Fibroblast of lung (primary cell): Measurements from ENCODE around the gene ANKRD66.

ENCODE experiments used
- CTCF ChIP-seq, 2 donors: IDR thresholded peaks in 1 of 2; conservative IDR thresholded peaks in 1 of 2; 1 replicate in 1 of 2; 2 replicates in 1 of 2; pipeline ENCODE4 v1.5.1; 2011 to 2012; ENCODE audit warnings: low read length in 2 of 2, control low read depth in 1 of 2, inconsistent platforms in 1 of 2, low read depth in 1 of 2, mild to moderate bottlenecking in 1 of 2
- EZH2 ChIP-seq: IDR thresholded peaks from 2 replicates; pipeline ENCODE4 v1.5.1; 2012; ENCODE audit warnings: low read length, control low read depth, mild to moderate bottlenecking; ENCODE audit errors: missing control alignments

- TF ChIP-seq CTCF (conservative IDR thresholded peaks at IDR 0.05 in 1 of 2, IDR thresholded peaks at IDR 0.05 in 1 of 2; ENCODE audit: low read depth in 1 of 2, low read length in 2 of 2) = no peak
- TF ChIP-seq EZH2 = no peak
Observed at GRCh38 chr6:46795816-46796215, 49.1 kb downstream of the ANKRD66 start.
